GM12878 (cell line): Measurements from ENCODE around the gene PLEKHF1. TPM values are rescaled to one million over a fixed set of nuclear protein-coding genes. Genes with fewer than 3 reads are reported as not detected.

Source experiments
- ATAC-seq: fragments of 200-7000 bp; cut with Tn5 transposase; 3 replicates; pipeline ENCODE4 v1.9.1; 2020; ENCODE audit warnings: mild to moderate bottlenecking, moderate library complexity
- BruUV-seq: library from RNA; stranded (reverse); fragments of 400-500 nt; replicated peaks from 2 replicates; lab custom pipeline; 2021; lab: Mats Ljungman, UMichigan
- CTCF ChIA-PET: fragments of 300-600 bp; sonication (Branson Sonifier 250); formaldehyde crosslinking; extraction: SDS; loops from one replicate; lab custom pipeline; 2021; ENCODE audit warnings: inconsistent platforms; lab: Yijun Ruan, JAX
- POLR2A ChIA-PET: fragments of 350-600 bp; formaldehyde crosslinking; extraction: SDS; loops from one replicate; lab custom pipeline; 2021; ENCODE audit warnings: inconsistent platforms; lab: Charles Lee
- RAD21 ChIA-PET: fragments of 300-600 bp; sonication (Branson Sonifier 250); formaldehyde crosslinking; loops from one replicate; lab custom pipeline; 2023; ENCODE audit warnings: antibody characterized with exemption; ENCODE audit not compliant: unreplicated experiment; lab: Charles Lee
- SMC1A ChIA-PET: fragments of 300-600 bp; sonication (Branson Sonifier 250); formaldehyde crosslinking; loops from one replicate; lab custom pipeline; 2023; ENCODE audit not compliant: unreplicated experiment, uncharacterized antibody; lab: Charles Lee
- DNase-seq: peaks from one replicate; pipeline ENCODE4 v3.0.0-alpha.2; 2011; ENCODE audit warnings: low read depth, low spot score
- FAIRE-seq: peaks from 3 replicates; lab custom pipeline; 2011; peaks lifted over from hg19 to GRCh38; lab: Jason Lieb, UNC
- H2AFZ ChIP-seq: 2 replicates; pipeline ENCODE4 v1.6.0; 2011; ENCODE audit warnings: low read depth, low read length, control low read depth; ENCODE audit not compliant: control insufficient read depth
- H3K27ac ChIP-seq: 2 replicates; pipeline ENCODE4 v1.5.1; 2011; ENCODE audit warnings: control low read depth; ENCODE audit not compliant: control insufficient read depth, insufficient read depth
- H3K27me3 ChIP-seq, 2 experiments: replicated peaks in 1 of 2; 2 replicates each; pipeline versions ENCODE4 v1.6.0 to v1.6.1; 2011; ENCODE audit warnings: low read length in 1 of 2; ENCODE audit not compliant: control insufficient read depth in 2 of 2, insufficient read depth in 2 of 2
- H3K36me3 ChIP-seq, 2 experiments: 2 replicates each; pipeline ENCODE4 v1.5.1; 2011; ENCODE audit warnings: low read length in 1 of 2; ENCODE audit not compliant: control insufficient read depth in 2 of 2, insufficient read depth in 2 of 2
- H3K4me1 ChIP-seq: 2 replicates; pipeline ENCODE4 v1.6.1; 2011; ENCODE audit warnings: mild to moderate bottlenecking, low read length, moderate library complexity, mixed read lengths; ENCODE audit not compliant: control insufficient read depth, insufficient read depth
- H3K4me2 ChIP-seq: 2 replicates; pipeline ENCODE4 v1.6.0; 2011; ENCODE audit warnings: control low read depth; ENCODE audit not compliant: control insufficient read depth, insufficient read depth
- H3K4me3 ChIP-seq: fragments of 200-600 bp; sonication (generic); 2 replicates; pipeline ENCODE4 v1.5.1; 2016
- H3K79me2 ChIP-seq: 2 replicates; pipeline ENCODE4 v1.6.0; 2011; ENCODE audit warnings: low read length; ENCODE audit not compliant: control insufficient read depth, insufficient read depth
- H3K9ac ChIP-seq: 2 replicates; pipeline ENCODE4 v1.8.0; 2011; ENCODE audit warnings: low read length, control low read depth, mixed read lengths; ENCODE audit not compliant: control insufficient read depth, insufficient read depth
- H3K9me3 ChIP-seq: replicated peaks from 3 replicates; pipeline ENCODE4 v1.5.1; 2011; ENCODE audit warnings: mild to moderate bottlenecking, low read length; ENCODE audit not compliant: control insufficient read depth, insufficient read depth
- H4K20me1 ChIP-seq: 2 replicates; pipeline ENCODE4 v1.6.0; 2011; ENCODE audit not compliant: control insufficient read depth, insufficient read depth
- BMI1 ChIP-seq: fragments of 450-650 bp; IDR thresholded peaks from 2 replicates; pipeline ENCODE4 v1.6.1; 2016; ENCODE audit warnings: mild to moderate bottlenecking, moderate library complexity, borderline replicate concordance
- HDAC6 ChIP-seq: fragments of 200-600 bp; sonication (generic); IDR thresholded peaks from one replicate; pipeline ENCODE4 v1.8.0; 2017; ENCODE audit warnings: antibody characterized with exemption; ENCODE audit not compliant: unreplicated experiment
- RAD21 ChIP-seq: IDR thresholded peaks from 2 replicates; pipeline ENCODE4 v1.6.1; 2011; ENCODE audit warnings: mild to moderate bottlenecking, low read depth, low read length, moderate library complexity; ENCODE audit not compliant: insufficient read depth
- RELB ChIP-seq: fragments of 450-650 bp; IDR thresholded peaks from 2 replicates; pipeline ENCODE4 v1.6.1; 2017; ENCODE audit warnings: low read depth, mild to moderate bottlenecking, moderate library complexity
- SIX5 ChIP-seq: IDR thresholded peaks from 2 replicates; pipeline ENCODE4 v1.6.1; 2011; ENCODE audit warnings: mild to moderate bottlenecking, low read depth, low read length, moderate library complexity; ENCODE audit not compliant: severe bottlenecking
- SMAD5 ChIP-seq: IDR thresholded peaks from 2 replicates; pipeline ENCODE4 v1.6.1; 2016; ENCODE audit warnings: antibody characterized with exemption, low read depth
- SREBF2 ChIP-seq: IDR thresholded peaks from 2 replicates; pipeline ENCODE4 v1.6.1; 2012; ENCODE audit warnings: mild to moderate bottlenecking, low read length
- SUZ12 ChIP-seq: fragments of 200-600 bp; sonication (generic); IDR thresholded peaks from one replicate; pipeline ENCODE4 v1.6.1; 2018; ENCODE audit warnings: antibody characterized with exemption, mild to moderate bottlenecking; ENCODE audit not compliant: unreplicated experiment
- ZBTB33 ChIP-seq: fragments of 450-650 bp; IDR thresholded peaks from 2 replicates; pipeline ENCODE4 v1.6.1; 2017; ENCODE audit warnings: mild to moderate bottlenecking
- ZNF622 ChIP-seq: fragments of 450-650 bp; IDR thresholded peaks from 2 replicates; pipeline ENCODE4 v1.6.1; 2017; ENCODE audit warnings: mild to moderate bottlenecking, inconsistent platforms
- WGBS: methylation state at CpG from one replicate; pipeline ENCODE4 v1.1.6; 2016; ENCODE audit warnings: low lambda C conversion rate; ENCODE audit not compliant: insufficient replicate concordance, insufficient coverage; ENCODE audit errors: missing lambda C conversion rate; 5-methylcytosine and 5-hydroxymethylcytosine counted together
- in situ Hi-C: fragments of 300-500 bp; cut with MboI; formaldehyde crosslinking; loops from 9 replicates; pipeline ENCODE4 v1.14.3; 2018; ENCODE audit warnings: mixed read lengths
- intact Hi-C: fragments of 100-400 bp; cut with micrococcal nuclease; formaldehyde crosslinking; loops from one replicate; pipeline ENCODE4 v1.14.2; 2022; ENCODE audit not compliant: unreplicated experiment
- polyA plus RNA-seq, 11 experiments: library from polyadenylated mRNA; depleted of rRNA in 4 of 11; unstranded in 6 of 11; stranded (reverse) in 5 of 11; fragments of >200 nt; fragmentation: Nextera tagmentation in 4 of 11; fragmentation: Illumina TruSeq in 1 of 11; extraction: Ambion mirVana in 4 of 11; extraction: Trizol in 1 of 11; gene quantifications; 1 replicate in 1 of 11; 2 replicates in 10 of 11; pipeline versions ENCODE4 v1.2.1 to v1.2.3, GENCODE V29; 2011 to 2016; ENCODE audit warnings: inconsistent platforms in 2 of 11, missing spikeins in 2 of 11, low read depth in 1 of 11
- total RNA-seq, 4 experiments: library from RNA; depleted of rRNA in 3 of 4; stranded (reverse); fragments of >200 nt in 3 of 4; fragmentation: Illumina TruSeq in 1 of 4; extraction: Trizol in 1 of 4; gene quantifications; 2 replicates each; pipeline versions ENCODE4 v1.2.1 to v1.2.3, GENCODE V29; 2013 to 2021
- TF ChIP-seq, protein P1 (sequence below): fragments of 450-650 bp; IDR thresholded peaks from 2 replicates; pipeline ENCODE4 v1.6.1; 2018; ENCODE audit warnings: borderline replicate concordance, mild to moderate bottlenecking; ENCODE audit not compliant: partially characterized antibody

PLEKHF1 gene
- total and polyA plus RNA-seq, 10 of the 15 experiments (the other 5 are each of a cell fraction or from before 2014, with no cell fraction given): 0.10 to 20.3 (median 15.3) TPM

DNA sequence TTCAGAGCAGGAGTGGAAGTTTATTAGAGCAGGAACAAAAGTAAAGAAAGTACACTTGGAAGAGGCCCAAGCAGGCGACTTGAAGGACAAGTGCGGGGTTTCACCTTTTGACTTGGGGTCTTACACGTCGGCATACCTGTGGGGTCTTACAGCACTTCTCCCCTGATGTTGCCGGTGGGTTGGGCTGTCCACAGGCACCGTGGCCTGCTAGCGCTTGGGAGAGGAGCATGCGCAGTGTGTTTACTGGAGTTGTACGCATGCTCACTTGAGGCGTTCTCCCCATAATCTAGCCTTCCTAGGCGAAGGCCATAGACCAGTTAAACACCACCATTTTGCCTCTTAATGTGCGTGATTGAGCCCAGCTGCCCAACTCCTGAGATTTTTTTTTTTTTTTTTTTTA lies 25.0 kb upstream of the PLEKHF1 start (continued):
- TF ChIP-seq SIX5 (no peak), SREBF2 (no peak), RAD21 (no peak), HDAC6 (no peak), ZBTB33 (no peak)

GRCh38 chr19:29641597-29641996 lies 23.7 kb upstream of the PLEKHF1 start:
- no peak overlapping the region for H3K4me2 ChIP-seq
- TF ChIP-seq SMAD5 (no peak), SUZ12 (no peak), RELB (no peak), BMI1 (no peak), SREBF2 (no peak), ZNF622 (no peak), SIX5 (no peak)
- TF ChIP-seq, protein P1, sequence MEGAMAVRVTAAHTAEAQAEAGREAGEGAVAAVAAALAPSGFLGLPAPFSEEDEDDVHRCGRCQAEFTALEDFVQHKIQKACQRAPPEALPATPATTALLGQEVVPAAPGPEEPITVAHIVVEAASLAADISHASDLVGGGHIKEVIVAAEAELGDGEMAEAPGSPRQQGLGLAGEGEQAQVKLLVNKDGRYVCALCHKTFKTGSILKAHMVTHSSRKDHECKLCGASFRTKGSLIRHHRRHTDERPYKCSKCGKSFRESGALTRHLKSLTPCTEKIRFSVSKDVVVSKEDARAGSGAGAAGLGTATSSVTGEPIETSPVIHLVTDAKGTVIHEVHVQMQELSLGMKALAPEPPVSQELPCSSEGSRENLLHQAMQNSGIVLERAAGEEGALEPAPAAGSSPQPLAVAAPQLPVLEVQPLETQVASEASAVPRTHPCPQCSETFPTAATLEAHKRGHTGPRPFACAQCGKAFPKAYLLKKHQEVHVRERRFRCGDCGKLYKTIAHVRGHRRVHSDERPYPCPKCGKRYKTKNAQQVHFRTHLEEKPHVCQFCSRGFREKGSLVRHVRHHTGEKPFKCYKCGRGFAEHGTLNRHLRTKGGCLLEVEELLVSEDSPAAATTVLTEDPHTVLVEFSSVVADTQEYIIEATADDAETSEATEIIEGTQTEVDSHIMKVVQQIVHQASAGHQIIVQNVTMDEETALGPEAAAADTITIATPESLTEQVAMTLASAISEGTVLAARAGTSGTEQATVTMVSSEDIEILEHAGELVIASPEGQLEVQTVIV: no peak
- H3K79me2 ChIP-seq: no peaks in the 10 kb centered on the region
- no peaks in the 10 kb centered on the region for H3K9me3 ChIP-seq
- no peak overlapping the region for H3K9ac ChIP-seq
- BruUV-seq: no TSS peak
- in situ Hi-C loops: no loop called here
- DNase-seq (no peak), FAIRE-seq (no peak), ATAC-seq (no peak)
- CTCF ChIA-PET: interaction anchor here (0.7 to 1.1 kb wide), 2 partner anchors 20 to 39 kb away, joined by 3 read pairs; no protein-coding TSS in a partner anchor
- no peaks in the 10 kb centered on the region for H4K20me1 ChIP-seq
- no peak overlapping the region for H3K4me3 ChIP-seq
- peaks cover 4% of the 10 kb centered on the region; the same call in 1 of the 2 replicates for H3K4me1 ChIP-seq
- H3K27me3 ChIP-seq: no peaks in the 10 kb centered on the region
- no peak overlapping the region for H3K27ac ChIP-seq
- SMC1A ChIA-PET: no interaction called here
- RAD21 ChIA-PET: no interaction called here
- POLR2A ChIA-PET: no interaction called here
- WGBS: 80% methylated on average over 2 of the region's 2 CpGs
- no peaks in the 10 kb centered on the region for H3K36me3 ChIP-seq
- no peak overlapping the region for H2AFZ ChIP-seq
- intact Hi-C loops: no loop called here
